Kidney epithelial cell (primary cell): ENCODE measurements around the gene ARHGAP31. TPM values are rescaled to one million over a fixed set of nuclear protein-coding genes. Genes with fewer than 3 reads are reported as not detected.

Experiments used
- DNase-seq: peaks from one replicate; pipeline ENCODE4 v3.0.0-alpha.2; 2010; ENCODE audit warnings: low read depth
- H3K27me3 ChIP-seq: 2 replicates; pipeline ENCODE4 v1.6.0; 2011; ENCODE audit warnings: low read length; ENCODE audit not compliant: control insufficient read depth, insufficient read depth
- H3K36me3 ChIP-seq: 2 replicates; pipeline ENCODE4 v1.5.1; 2011; ENCODE audit warnings: low read length; ENCODE audit not compliant: control insufficient read depth, insufficient read depth
- H3K4me3 ChIP-seq: 2 replicates; pipeline ENCODE4 v1.5.1; 2011; ENCODE audit warnings: low read depth, mild to moderate bottlenecking, control low read depth, low read length
- total RNA-seq: library from RNA; depleted of rRNA; stranded (reverse); fragments of >200 nt; gene quantifications from 2 replicates; pipeline ENCODE4 v1.2.3, GENCODE V29; 2015
- TF ChIP-seq, protein P1 (sequence below): IDR thresholded peaks from 2 replicates; pipeline ENCODE4 v1.5.1; 2011; ENCODE audit warnings: mild to moderate bottlenecking, moderate library complexity, low read length, control low read depth, inconsistent platforms; ENCODE audit not compliant: insufficient read depth, poor library complexity, severe bottlenecking

ARHGAP31 gene
- total RNA-seq, 1 donor from 2014 or later = 18.5 TPM

DNA sequence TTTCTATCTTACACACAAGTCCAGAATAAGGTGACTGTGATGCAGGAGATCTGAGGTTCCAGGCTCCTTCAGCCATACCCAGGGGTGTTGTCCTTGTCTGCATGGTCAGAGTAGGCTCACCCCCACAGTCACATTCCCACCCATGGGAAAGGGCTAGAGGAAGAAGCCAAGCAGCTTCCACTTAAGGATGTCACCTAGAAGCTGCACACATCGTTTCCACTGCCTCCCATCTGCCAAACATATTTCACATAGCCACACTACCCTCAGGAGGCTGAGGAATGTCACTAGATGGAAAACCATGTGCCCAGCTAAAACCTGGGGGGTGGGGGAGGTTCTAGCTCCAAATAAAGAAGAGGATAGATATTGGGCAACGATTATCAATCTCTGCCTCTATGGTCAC, 111.1 kb downstream of the ARHGAP31 start:
- Histone ChIP-seq H3K36me3 (no peaks in the 10 kb centered on the region), H3K4me3 (no peak overlapping the region), H3K27me3 (no peaks in the 10 kb centered on the region)
- TF ChIP-seq, protein P1, sequence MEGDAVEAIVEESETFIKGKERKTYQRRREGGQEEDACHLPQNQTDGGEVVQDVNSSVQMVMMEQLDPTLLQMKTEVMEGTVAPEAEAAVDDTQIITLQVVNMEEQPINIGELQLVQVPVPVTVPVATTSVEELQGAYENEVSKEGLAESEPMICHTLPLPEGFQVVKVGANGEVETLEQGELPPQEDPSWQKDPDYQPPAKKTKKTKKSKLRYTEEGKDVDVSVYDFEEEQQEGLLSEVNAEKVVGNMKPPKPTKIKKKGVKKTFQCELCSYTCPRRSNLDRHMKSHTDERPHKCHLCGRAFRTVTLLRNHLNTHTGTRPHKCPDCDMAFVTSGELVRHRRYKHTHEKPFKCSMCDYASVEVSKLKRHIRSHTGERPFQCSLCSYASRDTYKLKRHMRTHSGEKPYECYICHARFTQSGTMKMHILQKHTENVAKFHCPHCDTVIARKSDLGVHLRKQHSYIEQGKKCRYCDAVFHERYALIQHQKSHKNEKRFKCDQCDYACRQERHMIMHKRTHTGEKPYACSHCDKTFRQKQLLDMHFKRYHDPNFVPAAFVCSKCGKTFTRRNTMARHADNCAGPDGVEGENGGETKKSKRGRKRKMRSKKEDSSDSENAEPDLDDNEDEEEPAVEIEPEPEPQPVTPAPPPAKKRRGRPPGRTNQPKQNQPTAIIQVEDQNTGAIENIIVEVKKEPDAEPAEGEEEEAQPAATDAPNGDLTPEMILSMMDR = no peak
- DNase-seq = no peak

DNA sequence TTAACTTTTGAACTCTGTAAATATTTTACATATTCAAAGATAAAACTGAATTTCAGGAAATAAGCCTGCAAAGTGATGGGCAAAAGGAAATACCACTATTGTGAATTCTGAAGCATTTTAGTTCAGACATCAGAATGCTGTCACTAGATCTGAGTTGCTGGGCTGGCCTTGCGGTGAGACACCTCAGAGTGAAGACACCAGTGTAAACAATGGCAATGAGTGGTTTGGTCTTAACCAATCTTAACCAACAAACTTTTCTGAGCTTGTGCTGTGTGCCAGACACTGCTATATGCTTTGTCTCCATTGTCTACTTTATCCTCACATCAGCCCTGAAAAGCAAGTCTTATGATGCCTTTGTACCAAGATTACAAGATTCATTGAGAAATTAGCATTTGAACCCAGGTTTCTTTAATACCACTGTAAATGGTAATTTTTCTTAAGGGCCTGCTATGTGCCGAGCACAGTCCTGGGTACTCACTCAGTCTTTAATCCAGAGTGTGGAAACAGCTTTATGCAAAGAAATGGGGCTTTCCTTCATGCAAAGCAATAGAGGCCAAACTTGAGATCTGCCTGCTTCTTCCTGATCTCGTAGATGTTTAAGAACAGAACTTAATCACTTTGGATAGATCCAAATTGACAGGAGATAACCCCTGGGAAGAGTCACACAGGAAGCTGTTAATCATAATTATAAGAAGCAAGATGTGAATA, 114.2 kb downstream of the ARHGAP31 start:
- Histone ChIP-seq H3K4me3 (no peak overlapping the region), H3K36me3 (no peaks in the 10 kb centered on the region), H3K27me3 (no peaks in the 10 kb centered on the region)
- TF ChIP-seq, protein P1 = no peak
- no peak for DNase-seq

DNA sequence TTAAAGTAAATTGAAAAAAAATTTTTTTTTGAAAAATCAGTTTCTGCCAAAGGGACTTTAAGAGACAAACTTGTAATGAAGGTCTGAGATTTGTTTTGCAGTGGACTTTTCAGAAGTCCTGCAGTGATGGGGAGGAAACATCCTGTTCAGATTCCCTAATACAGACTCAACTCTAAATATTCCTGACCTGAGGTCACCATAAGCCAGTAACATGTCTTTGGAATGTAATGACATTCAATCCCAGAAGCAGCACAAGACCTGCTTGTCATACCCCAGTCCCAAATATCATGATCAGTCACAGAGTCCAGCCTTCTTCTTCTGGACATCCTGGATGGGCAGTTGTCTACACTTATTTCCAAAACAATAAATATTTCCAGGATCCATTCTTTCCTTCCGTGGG, 115.7 kb downstream of the ARHGAP31 start:
- Histone ChIP-seq H3K36me3 (no peaks in the 10 kb centered on the region), H3K4me3 (no peak overlapping the region), H3K27me3 (no peaks in the 10 kb centered on the region)
- DNase-seq = no peak
- TF ChIP-seq, protein P1 = no peak

DNA sequence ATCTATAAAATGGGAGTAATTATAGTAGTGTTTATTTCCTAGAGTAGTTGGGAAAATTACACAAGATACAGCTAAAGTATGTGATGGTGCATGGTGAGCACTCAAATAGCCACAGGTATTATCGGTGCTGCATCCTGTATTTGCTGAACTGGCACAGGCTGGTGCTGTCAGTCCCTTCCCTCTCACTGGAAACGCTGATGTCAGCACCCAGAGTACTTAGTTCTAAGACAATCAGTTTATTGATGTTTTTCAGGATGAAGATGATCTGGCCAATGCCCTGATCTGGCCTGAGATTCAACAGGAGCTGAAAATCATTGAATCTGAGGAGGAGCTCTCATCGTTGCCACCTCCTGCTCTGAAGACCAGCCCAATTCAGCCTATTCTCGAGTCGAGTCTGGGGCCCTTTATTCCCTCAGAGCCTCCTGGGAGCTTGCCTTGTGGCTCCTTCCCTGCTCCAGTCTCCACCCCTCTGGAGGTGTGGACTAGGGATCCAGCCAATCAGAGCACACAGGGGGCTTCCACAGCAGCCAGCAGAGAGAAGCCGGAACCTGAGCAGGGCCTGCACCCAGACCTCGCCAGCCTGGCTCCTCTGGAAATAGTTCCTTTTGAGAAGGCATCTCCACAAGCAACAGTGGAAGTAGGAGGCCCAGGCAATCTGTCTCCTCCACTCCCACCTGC, 119.6 kb downstream of the ARHGAP31 start:
- Histone ChIP-seq H3K4me3 (no peak overlapping the region), H3K36me3 (no peaks in the 10 kb centered on the region), H3K27me3 (no peaks in the 10 kb centered on the region)
- DNase-seq = no peak
- TF ChIP-seq, protein P1 = no peak

DNA sequence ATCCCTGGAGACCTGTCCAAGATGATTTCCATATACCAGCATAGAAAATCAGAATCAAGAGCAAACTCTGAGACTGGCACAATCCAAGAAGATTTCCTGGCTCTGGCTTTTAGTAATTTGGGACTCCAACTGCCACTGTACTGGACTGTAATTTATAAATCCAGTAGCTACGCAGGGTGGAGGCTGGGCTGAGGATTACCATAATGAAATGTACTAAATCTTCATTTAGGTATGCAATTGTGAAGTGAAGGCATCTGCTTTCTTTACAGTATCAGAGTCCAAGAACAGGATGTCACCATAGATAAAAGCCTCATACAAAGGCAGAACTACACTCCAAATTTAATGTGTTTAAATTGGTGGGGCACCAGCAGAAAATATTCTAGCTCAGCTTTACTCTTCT, 122.7 kb downstream of the ARHGAP31 start:
- no peak for DNase-seq
- TF ChIP-seq, protein P1 = no peak

More for the DNA sequence above, 122.7 kb downstream of the ARHGAP31 start:
- H3K4me3 ChIP-seq = no peak overlapping the region
- H3K27me3 ChIP-seq = no peaks in the 10 kb centered on the region
- no peaks in the 10 kb centered on the region for H3K36me3 ChIP-seq
